Measurements from ENCODE around the gene FAM174B. TPM values are rescaled to one million over a fixed set of nuclear protein-coding genes. Genes with fewer than 3 reads are reported as not detected.

Gene FAM174B
- total and polyA plus RNA-seq, 4 donors = 2.5 to 4.5 (median 3.8) TPM

- TF ChIP-seq REST (IDR thresholded peaks at IDR 0.05) = no peak
- TF ChIP-seq HNF4A (conservative IDR thresholded peaks at IDR 0.05) = no peak
Observed at GRCh38 chr15:92586383-92586942, 69.1 kb downstream of the FAM174B start (continued).

GRCh38 chr15:92584105-92584504, 71.5 kb downstream of the FAM174B start:
- Histone ChIP-seq H3K9ac (ENCODE audit: low read depth in 1 of 2, low read length in 2 of 2) (no peak overlapping the region), H3K36me3 (ENCODE audit: control insufficient read depth in 4 of 4, insufficient read depth in 3 of 4, low read depth in 1 of 4, low read length in 3 of 4) (no peaks in the 10 kb centered on the region), H3K9me3 (ENCODE audit: control insufficient read depth in 4 of 4, low read length in 3 of 4) (no peaks in the 10 kb centered on the region), H3K27me3 (ENCODE audit: control insufficient read depth in 4 of 4, insufficient read depth in 4 of 4, low read length in 3 of 4) (no peaks in the 10 kb centered on the region), H3K4me1 (ENCODE audit: control insufficient read depth in 4 of 4, insufficient read depth in 4 of 4, low read length in 3 of 4) (no peaks in the 10 kb centered on the region), H3K4me3 (ENCODE audit: low read depth in 1 of 3, low read length in 3 of 3) (no peak overlapping the region), H3K27ac (ENCODE audit: low read depth in 1 of 2, low read length in 2 of 2) (no peak overlapping the region)
- TF ChIP-seq REST (IDR thresholded peaks at IDR 0.05) (no peak), RAD21 (IDR thresholded peaks at IDR 0.05) (no peak), HNF4A (conservative IDR thresholded peaks at IDR 0.05) (no peak), HNF4G (IDR thresholded peaks at IDR 0.05) (no peak), NR2F2 (IDR thresholded peaks at IDR 0.05) (no peak), FOXA2 (IDR thresholded peaks at IDR 0.05) (no peak), CTCF (IDR thresholded peaks at IDR 0.05; ENCODE audit: low read depth, low read length, missing input control) (no peak), ZBTB33 (IDR thresholded peaks at IDR 0.05) (no peak), RXRA (IDR thresholded peaks at IDR 0.05) (no peak)
- 83% methylated on average over 4 of the region's 4 CpGs for WGBS
- DNase-seq (ENCODE audit: low spot score) = no peak

All from liver (tissue), 9 donors.